PC-9 (cell line): Measurements from ENCODE around the gene CDHR4. TPM values are rescaled to one million over a fixed set of nuclear protein-coding genes. Genes with fewer than 3 reads are reported as not detected.
"Not testable (repeated sequence)": the region's sequence is repeated elsewhere in the genome, so short reads cannot be mapped to it uniquely, and the experiment has no call there.

Source experiments
- BruUV-seq: library from RNA; stranded (reverse); fragments of 400-500 nt; replicated peaks from 2 replicates; lab custom pipeline; 2021; lab: Mats Ljungman, UMichigan
- CTCF ChIA-PET: fragments of 300-600 bp; sonication (Branson Sonifier 250); formaldehyde crosslinking; loops from one replicate; lab custom pipeline; 2022; ENCODE audit warnings: antibody characterized with exemption; lab: Charles Lee
- POLR2A ChIA-PET: fragments of 300-600 bp; sonication (Branson Sonifier 250); formaldehyde crosslinking; loops from one replicate; lab custom pipeline; 2022; ENCODE audit warnings: antibody characterized with exemption; ENCODE audit not compliant: unreplicated experiment; lab: Charles Lee
- DNase-seq, 2 experiments: peaks; one replicate each; pipeline versions ENCODE4 v3.0.0 to v3.0.0-alpha.2; 2015 to 2022; ENCODE audit warnings: mixed read lengths in 1 of 2
- H2AFZ ChIP-seq: fragments of 200-600 bp; sonication (generic); 2 replicates; pipeline ENCODE4 v1.8.1; 2017; ENCODE audit warnings: antibody characterized with exemption
- H3F3A ChIP-seq: fragments of 200-600 bp; sonication (generic); 2 replicates; pipeline ENCODE4 v1.8.1; 2017; ENCODE audit warnings: antibody characterized with exemption, mild to moderate bottlenecking, low read depth; ENCODE audit not compliant: insufficient read depth
- H3K27ac ChIP-seq: fragments of 200-600 bp; sonication (generic); 2 replicates; pipeline ENCODE4 v1.6.1; 2016; ENCODE audit warnings: mixed run types
- H3K27me3 ChIP-seq: fragments of 200-600 bp; sonication (generic); 2 replicates; pipeline ENCODE4 v1.6.1; 2016; ENCODE audit warnings: low read depth, mixed run types; ENCODE audit not compliant: insufficient read depth
- H3K36me3 ChIP-seq: fragments of 200-600 bp; sonication (generic); 2 replicates; pipeline ENCODE4 v1.6.1; 2016; ENCODE audit warnings: low read depth, mixed run types
- H3K4me1 ChIP-seq: fragments of 200-600 bp; sonication (generic); replicated peaks from 2 replicates; pipeline ENCODE4 v1.6.1; 2016; ENCODE audit warnings: mixed run types; ENCODE audit not compliant: insufficient read depth
- H3K4me2 ChIP-seq: fragments of 200-600 bp; sonication (generic); 2 replicates; pipeline ENCODE4 v1.6.1; 2017; ENCODE audit warnings: mixed run types
- H3K4me3 ChIP-seq: fragments of 200-600 bp; sonication (generic); 2 replicates; pipeline ENCODE4 v1.6.1; 2016; ENCODE audit warnings: mixed run types
- H3K79me2 ChIP-seq: fragments of 200-600 bp; sonication (generic); 2 replicates; pipeline ENCODE4 v1.6.1; 2017; ENCODE audit warnings: low read depth, mixed run types
- H3K9me2 ChIP-seq: fragments of 200-600 bp; sonication (generic); 2 replicates; pipeline ENCODE4 v1.8.1; 2017; ENCODE audit warnings: mild to moderate bottlenecking; ENCODE audit not compliant: insufficient read depth
- H3K9me3 ChIP-seq: fragments of 200-600 bp; sonication (generic); 2 replicates; pipeline ENCODE4 v1.8.1; 2016; ENCODE audit warnings: low read depth; ENCODE audit not compliant: insufficient read depth
- H4K20me1 ChIP-seq: fragments of 200-600 bp; sonication (generic); 2 replicates; pipeline ENCODE4 v1.8.1; 2017; ENCODE audit not compliant: insufficient read depth
- CTCF ChIP-seq: fragments of 200-600 bp; sonication (generic); conservative IDR thresholded peaks from 2 replicates; pipeline ENCODE4 v1.6.1; 2017; ENCODE audit warnings: mixed run types, antibody characterized with exemption, mild to moderate bottlenecking, moderate library complexity
- EZH2 ChIP-seq: fragments of 200-600 bp; sonication (generic); IDR thresholded peaks from 2 replicates; pipeline ENCODE4 v1.8.0; 2017; ENCODE audit warnings: antibody characterized with exemption, low read depth
- intact Hi-C: fragments of 100-400 bp; cut with micrococcal nuclease; formaldehyde crosslinking; loops from one replicate; pipeline ENCODE4 v1.10.0; 2022; ENCODE audit not compliant: unreplicated experiment
- total RNA-seq: library from RNA; stranded (reverse); gene quantifications from 2 replicates; pipeline ENCODE4 v1.2.3, GENCODE V29; 2021

The CDHR4 gene
- total RNA-seq, 1 experiment from 2014 or later = 3.5 TPM

GRCh38 chr3:49781415-49782199 is 18.1 kb downstream of the CDHR4 start:
- H3K4me3 ChIP-seq = no peak overlapping the region
- peaks cover 51% of the 10 kb centered on the region for H3K79me2 ChIP-seq
- no peak for TF ChIP-seq CTCF
- H3K4me1 ChIP-seq = peaks cover 6% of the 10 kb centered on the region; the same call in 1 of the 2 replicates
- POLR2A ChIA-PET = no interaction called here
- no peak overlapping the region for H3K4me2 ChIP-seq
- no peaks in the 10 kb centered on the region for H3K9me3 ChIP-seq
- CTCF ChIA-PET = no interaction called here
- no peak for DNase-seq
- intact Hi-C loops = no loop called here
- H3K36me3 ChIP-seq = no peaks in the 10 kb centered on the region
- peaks cover 8% of the 10 kb centered on the region; the same call in 1 of the 2 replicates for H4K20me1 ChIP-seq
- H3K9me2 ChIP-seq = no peaks in the 10 kb centered on the region
- no peak overlapping the region for H2AFZ ChIP-seq
- no peaks in the 10 kb centered on the region for H3K27me3 ChIP-seq
- H3K27ac ChIP-seq = no peak overlapping the region
- H3F3A ChIP-seq = no peaks in the 10 kb centered on the region; the same call in 1 of the 2 replicates
- BruUV-seq = no TSS peak

GRCh38 chr3:49780975-49781365 is 18.7 kb downstream of the CDHR4 start:
- H3K4me2 ChIP-seq, CTCF ChIA-PET: not testable (repeated sequence)

GRCh38 chr3:49780080-49780974 is 19.3 kb downstream of the CDHR4 start:
- no peak overlapping the region for H3K27ac ChIP-seq
- no peak overlapping the region for H2AFZ ChIP-seq
- H3K36me3 ChIP-seq = no peaks in the 10 kb centered on the region
- H3K27me3 ChIP-seq = no peaks in the 10 kb centered on the region
- no peak overlapping the region for H3K4me2 ChIP-seq
- no peaks in the 10 kb centered on the region for H3K9me3 ChIP-seq
- H3K79me2 ChIP-seq = peaks cover 42% of the 10 kb centered on the region
- peaks cover 8% of the 10 kb centered on the region; the same call in 1 of the 2 replicates for H4K20me1 ChIP-seq
- CTCF ChIA-PET = no interaction called here
- H3K4me1 ChIP-seq = peaks cover 5% of the 10 kb centered on the region; the same call in 1 of the 2 replicates
- H3F3A ChIP-seq = no peaks in the 10 kb centered on the region; the same call in 1 of the 2 replicates
- DNase-seq = no peak
- no peak overlapping the region for H3K4me3 ChIP-seq
- TF ChIP-seq EZH2 (no peak), CTCF (no peak)
- no TSS peak for BruUV-seq
- intact Hi-C loops = no loop called here
- no peaks in the 10 kb centered on the region for H3K9me2 ChIP-seq
- POLR2A ChIA-PET = interaction anchor here (0.6 kb wide), 1 partner anchor 24 kb away, joined by 13 read pairs; no protein-coding TSS in a partner anchor

More at GRCh38 chr3:49780975-49781365, 18.7 kb downstream of the CDHR4 start:
- H3K9me3 ChIP-seq, H3K4me3 ChIP-seq, H3K4me1 ChIP-seq, H3K9me2 ChIP-seq, H3F3A ChIP-seq, H2AFZ ChIP-seq, POLR2A ChIA-PET, H3K27me3 ChIP-seq, intact Hi-C loops, H4K20me1 ChIP-seq, BruUV-seq, DNase-seq, H3K27ac ChIP-seq, H3K36me3 ChIP-seq: not testable (repeated sequence)
- H3K79me2 ChIP-seq = peaks cover 48% of the 10 kb centered on the region
